ENCODE data around the gene AFDN.

GRCh38 chr6:167856474-167856873 is 29.8 kb downstream of the AFDN start:
- TF ChIP-seq, protein P1, sequence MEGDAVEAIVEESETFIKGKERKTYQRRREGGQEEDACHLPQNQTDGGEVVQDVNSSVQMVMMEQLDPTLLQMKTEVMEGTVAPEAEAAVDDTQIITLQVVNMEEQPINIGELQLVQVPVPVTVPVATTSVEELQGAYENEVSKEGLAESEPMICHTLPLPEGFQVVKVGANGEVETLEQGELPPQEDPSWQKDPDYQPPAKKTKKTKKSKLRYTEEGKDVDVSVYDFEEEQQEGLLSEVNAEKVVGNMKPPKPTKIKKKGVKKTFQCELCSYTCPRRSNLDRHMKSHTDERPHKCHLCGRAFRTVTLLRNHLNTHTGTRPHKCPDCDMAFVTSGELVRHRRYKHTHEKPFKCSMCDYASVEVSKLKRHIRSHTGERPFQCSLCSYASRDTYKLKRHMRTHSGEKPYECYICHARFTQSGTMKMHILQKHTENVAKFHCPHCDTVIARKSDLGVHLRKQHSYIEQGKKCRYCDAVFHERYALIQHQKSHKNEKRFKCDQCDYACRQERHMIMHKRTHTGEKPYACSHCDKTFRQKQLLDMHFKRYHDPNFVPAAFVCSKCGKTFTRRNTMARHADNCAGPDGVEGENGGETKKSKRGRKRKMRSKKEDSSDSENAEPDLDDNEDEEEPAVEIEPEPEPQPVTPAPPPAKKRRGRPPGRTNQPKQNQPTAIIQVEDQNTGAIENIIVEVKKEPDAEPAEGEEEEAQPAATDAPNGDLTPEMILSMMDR (IDR thresholded peaks at IDR 0.05) = no peak
- TF ChIP-seq POLR2A (IDR thresholded peaks at IDR 0.05) = no peak

Measured in thyroid gland (tissue), 4 donors.